NK-92 treated with Interleukin-12 subunit alpha and Interleukin-12 subunit beta, amount 100 ng/mL, for 24 hours (cell line): ENCODE results near the gene PHF2.

Experiments
- DNase-seq: peaks from one replicate; lab custom pipeline; 2025; lab: John Stamatoyannopoulos, UW

PHF2 gene

DNA sequence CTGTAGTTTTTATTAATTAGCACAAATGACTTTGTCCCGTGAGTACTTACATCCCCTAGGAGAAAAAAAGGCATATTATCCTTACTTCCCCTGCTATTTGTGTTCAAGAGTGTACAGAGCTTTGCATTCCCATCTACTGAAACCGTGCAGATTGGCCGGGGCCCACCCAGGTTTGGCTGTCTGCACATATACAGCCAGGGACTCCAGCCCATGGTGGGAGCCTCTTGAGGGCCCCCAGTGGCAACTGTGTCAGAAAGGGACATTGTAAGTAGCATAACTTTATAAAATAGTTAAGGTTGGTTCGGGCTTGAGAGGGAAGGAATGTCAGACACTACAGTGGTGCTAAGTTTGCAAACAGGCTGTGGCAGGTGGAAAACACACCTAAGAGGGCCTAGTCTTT lies 24.7 kb downstream of the PHF2 start:
- no peak for DNase-seq

DNA sequence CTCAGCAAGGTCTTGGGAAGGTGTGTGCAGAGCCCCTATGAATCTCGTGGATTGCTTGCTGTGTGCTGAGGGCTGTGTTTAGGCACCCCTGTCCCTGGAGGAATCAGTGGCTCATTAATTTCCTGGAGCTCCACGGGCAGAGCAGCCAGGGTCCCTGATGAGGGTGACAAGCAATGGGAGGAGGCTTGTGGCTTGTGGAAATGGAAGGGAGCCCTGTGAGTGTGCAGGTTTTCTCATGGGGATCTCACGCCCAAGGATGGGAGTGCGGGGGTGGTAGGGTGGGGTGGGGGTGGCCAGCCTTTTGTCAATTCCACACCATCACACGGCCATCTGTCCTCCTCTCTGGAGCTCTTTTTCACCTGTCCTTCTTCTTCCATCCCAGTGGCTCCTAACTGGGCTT lies 25.3 kb downstream of the PHF2 start:
- no peak for DNase-seq

DNA sequence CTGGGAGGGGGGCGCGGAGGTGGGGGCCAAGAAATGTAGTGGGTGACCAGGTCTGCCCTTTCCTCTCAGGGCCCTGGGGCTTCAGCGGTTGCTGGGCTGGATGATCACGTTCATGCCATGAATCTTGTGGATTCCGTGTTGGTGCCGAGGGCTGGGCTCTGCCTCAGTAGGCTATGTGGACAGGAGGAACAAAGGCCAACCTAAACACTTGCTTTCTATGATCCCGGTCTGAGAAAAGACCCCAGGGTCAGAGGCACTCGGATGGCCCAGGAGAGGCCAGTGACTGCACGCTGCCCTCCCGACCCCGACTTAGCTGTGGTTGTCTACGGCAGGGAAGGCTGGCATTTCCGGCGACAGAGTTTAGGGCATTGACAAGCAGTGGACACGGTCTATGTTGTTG lies 26.6 kb downstream of the PHF2 start:
- DNase-seq = no peak

DNA sequence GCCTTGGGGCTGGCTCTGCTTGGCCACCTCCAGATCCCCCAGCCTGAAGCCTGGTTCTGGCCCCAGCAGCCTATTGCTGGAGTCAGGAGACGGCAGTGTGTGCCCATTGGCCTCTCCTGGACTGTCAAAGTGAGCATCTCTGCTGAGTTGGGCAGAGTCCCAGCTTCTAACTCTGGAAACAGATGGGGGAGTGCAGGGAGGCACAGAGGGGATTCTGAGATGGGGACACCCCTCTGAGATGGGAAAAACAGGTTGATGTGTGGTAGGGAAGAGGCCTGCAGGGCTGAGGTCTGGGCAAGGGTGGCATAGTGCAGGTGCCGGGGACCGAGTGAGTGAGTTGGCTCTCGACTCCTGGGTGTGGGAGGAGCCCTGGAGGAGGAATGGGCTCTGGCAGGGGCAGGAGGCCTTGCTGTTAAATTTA lies 27.5 kb downstream of the PHF2 start:
- no peak for DNase-seq

DNA sequence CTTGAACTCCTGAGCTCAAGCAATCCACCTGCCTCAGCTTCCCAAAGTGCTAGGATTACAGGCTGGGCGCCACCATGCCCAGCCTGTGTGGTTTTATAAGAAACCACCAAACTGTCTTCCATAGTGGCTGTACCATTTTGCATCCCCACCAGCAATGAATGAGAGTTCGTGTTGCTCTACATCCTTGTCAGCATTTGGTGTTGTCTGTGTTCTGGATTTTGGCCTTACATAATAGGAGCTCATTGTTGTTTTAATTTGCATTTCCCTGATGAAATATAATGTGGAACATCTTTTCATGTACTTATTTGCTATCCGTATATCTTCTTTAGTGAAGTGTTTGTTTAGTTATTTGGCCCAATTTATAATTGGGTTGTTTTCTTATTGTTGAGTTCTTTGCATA lies 29.8 kb downstream of the PHF2 start:
- no peak for DNase-seq

DNA sequence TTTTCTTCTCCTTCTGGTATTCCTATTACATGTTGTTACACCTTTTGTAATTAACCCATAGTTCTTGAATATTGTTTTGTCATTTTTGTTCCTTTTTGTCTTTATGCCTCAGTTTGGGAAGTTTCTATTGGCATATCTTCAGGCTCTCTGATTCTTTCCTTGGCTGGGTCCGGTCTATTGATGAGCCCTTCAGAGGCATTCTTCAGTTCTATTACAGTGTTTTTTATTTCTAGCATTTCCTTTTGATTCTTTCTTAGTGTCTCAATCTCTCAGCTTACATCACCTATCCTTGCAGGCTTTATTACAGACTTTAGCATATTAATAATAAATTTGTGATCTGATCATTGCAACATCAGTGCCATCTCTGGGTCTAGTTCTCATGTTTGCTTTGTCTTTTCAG lies 33.8 kb downstream of the PHF2 start:
- no peak for DNase-seq

DNA sequence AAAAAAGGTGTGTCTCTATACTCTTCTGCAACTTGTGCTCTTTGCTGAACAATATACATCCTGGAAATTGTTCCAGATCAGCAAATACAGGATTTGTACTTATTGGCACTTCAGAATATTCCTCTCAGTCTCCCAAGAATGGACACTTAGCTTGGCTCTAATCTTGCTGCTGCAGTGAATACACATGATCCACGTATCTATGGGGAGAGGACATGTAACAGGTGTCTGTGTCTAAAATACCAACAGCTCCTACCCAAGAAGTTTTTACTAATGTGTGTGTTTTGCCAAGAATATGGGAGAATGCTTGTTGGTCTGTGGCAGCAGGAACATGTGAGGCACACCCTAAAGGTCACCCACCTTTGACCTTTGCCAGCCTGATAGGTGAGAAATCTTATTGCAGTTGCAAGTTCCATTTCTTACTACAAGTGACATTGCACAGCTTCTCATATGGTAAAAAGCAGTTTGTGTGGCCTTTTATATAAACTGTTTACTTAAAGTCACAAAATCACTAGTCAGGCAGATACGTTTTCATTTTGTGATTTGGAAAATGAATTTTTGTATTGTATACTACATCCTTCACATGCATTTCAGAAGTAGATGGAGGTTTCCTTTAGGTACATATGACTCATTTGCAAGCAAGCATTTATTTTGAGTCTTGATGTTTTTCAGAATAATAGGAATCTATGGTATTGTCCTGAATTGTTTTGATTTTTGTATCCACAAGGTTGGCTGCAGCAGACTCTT lies 35.8 kb downstream of the PHF2 start:
- no peak for DNase-seq

DNA sequence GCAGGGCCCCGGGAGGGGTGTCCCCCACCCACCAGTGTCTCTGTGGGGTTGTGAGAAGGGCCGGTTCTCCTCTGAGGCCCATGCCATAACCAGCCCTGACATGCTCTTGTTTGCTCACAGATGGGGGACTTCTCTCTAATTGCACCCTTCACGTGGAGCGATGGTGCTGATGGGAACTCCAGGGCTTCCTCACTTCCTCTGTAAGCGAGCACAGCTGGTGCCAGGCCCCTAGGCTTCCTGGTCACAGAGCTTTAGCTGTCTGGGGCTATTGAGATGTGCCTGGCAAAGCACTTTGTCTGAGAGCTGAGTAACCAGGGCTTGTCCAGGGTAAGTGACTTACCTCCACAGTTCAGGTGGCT lies 36.4 kb downstream of the PHF2 start:
- no peak for DNase-seq

DNA sequence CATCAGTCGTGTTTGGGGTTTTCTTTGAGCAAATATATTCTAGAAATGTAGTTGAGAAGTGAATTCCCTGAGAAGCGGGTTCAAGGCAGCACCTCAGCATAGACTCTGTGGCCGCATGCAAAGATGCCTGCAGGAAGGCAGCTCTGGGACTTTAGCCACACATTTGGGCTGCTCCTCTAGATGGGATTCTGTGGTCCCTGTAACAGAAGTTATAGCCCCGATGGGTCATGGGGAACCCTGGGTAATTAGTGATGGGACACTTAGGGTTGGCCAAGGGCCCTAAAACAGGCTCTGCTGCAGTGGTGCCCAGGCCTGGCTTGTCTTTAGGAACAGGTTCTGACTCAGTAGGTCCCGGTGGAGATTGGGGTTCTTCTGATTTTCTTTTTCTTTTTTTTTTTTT lies 36.8 kb downstream of the PHF2 start:
- DNase-seq = no peak

DNA sequence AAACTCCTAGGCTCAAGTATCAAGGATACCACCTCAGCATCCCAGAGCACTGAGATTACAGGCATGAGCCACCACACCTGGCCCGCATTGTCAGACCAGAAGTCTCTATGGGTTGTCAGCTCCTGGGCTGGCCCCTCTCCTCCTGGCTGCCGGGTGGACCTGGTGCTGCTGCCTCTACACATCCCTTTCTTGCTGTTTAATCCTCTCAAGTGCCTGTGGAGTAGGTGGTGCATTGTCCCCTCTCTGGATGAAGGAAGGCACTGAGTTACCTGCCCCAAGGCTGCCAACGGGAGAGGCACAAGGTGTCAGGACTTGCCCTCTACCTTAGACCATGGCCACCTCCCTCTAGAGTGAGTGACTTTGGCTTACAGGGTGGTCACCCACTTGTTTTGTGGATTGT lies 37.4 kb downstream of the PHF2 start:
- no peak for DNase-seq

DNA sequence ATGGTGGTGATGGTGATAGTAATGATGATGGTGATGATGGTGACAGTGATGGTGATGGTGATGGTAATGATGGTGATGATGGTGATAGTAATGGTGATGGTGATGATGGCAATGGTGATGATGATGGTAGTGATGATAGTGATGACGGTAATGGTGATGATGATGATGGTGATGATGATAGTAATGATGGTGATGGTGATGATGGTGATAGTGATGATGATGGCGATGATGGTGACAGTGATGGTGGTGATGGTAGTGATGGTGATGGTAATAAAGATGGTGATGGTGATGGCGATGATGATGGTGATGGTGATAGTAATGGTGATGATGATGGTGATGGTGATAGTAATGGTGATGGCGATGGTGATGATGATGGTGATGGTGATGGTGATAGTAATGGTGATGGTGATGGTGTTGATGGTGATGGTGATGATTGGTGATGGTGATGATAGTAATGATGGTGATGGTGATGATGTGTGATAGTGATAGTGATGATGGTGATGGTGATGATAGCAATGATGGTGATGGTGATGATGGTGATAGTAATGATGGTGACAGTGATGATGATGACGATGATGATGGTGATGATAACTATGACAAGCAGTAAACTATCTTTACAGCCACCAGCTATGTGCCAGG lies 38.6 kb downstream of the PHF2 start:
- DNase-seq = no peak

DNA sequence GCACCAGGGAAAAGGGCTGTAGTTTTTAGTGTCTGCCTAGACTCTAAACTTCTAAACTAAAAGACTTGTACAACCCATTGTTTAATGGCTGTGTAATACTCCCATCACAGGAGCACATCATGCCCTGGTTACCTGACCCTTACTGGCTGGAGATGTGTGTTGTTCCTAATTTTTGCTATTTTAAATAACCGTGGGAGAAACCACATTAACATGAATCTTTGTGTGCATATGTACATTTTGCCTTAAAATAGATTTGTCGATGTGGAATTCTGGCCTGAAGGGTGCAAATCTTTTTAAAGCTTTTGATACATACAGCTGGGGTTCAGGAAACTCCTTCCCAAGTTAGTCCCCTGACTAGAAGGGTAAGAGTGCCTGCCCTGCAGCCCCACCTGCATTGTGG lies 39.7 kb downstream of the PHF2 start:
- no peak for DNase-seq

DNA sequence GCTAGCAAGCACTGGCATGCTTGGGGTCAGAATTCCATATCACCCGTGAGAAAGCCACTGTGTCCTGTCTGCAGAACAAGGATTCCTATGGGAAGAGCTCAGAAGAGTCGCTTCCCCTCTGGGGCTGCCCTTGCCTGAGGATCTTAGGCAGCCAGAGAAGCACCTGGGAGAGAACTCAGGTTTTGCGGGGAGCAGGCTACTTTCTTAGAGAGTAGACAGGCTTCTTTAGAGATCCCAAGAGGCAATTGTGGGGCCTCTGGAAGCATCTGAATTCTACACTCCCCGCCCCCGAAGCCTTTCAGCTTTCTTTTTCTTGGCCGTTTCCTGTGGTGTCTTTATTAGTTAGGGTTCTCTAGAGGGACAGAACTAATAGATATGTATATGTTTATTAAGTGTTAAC lies 40.9 kb downstream of the PHF2 start:
- DNase-seq = no peak

DNA sequence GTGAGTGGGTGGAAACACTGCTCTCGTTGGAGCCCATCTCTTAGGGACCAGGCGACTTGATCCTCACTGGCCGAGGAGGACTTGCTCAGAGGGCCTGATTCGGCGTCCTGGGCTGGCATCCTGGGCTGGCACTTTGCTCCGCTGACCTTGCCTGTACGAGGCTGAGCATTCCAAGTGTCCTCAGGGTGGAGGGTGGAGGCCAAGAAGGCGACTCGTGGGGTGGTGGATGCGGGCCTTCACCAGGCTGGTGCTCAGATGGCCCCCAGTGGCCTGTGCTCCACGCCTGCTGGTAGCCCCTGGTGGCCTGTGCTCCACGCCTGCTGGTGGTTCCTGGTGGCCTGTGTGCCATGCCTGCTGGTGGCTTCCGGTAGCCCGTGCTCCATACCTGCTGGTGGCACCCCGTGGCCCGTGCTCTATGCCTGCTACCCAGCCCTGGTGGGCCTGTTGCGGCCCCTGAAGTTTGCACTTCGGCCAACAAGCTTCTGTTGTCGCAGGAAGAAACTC lies 42.9 kb downstream of the PHF2 start:
- no peak for DNase-seq

DNA sequence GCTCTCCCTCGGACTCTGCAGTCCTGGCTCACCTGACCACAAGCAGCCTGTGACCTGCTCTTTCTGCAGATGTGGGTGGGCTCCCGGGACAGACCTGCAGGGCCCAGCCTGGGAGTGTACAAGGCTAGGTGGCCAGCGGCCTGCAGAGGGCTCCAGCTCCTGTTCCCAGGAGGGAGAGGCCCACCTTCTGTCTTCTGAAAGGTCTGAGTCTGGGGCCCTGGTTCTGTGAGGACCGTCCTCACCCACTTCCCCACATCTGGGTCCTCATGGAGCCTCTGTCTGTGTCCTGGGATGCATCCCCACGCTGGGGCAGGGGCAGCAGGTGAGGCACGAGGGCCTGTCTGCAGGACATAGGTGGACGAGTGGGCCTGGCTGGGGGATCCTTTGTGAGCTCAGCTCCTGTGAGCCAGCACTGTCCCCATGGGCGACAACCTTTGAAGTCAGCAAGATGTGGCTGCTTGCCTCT lies 43.7 kb downstream of the PHF2 start:
- DNase-seq = no peak

DNA sequence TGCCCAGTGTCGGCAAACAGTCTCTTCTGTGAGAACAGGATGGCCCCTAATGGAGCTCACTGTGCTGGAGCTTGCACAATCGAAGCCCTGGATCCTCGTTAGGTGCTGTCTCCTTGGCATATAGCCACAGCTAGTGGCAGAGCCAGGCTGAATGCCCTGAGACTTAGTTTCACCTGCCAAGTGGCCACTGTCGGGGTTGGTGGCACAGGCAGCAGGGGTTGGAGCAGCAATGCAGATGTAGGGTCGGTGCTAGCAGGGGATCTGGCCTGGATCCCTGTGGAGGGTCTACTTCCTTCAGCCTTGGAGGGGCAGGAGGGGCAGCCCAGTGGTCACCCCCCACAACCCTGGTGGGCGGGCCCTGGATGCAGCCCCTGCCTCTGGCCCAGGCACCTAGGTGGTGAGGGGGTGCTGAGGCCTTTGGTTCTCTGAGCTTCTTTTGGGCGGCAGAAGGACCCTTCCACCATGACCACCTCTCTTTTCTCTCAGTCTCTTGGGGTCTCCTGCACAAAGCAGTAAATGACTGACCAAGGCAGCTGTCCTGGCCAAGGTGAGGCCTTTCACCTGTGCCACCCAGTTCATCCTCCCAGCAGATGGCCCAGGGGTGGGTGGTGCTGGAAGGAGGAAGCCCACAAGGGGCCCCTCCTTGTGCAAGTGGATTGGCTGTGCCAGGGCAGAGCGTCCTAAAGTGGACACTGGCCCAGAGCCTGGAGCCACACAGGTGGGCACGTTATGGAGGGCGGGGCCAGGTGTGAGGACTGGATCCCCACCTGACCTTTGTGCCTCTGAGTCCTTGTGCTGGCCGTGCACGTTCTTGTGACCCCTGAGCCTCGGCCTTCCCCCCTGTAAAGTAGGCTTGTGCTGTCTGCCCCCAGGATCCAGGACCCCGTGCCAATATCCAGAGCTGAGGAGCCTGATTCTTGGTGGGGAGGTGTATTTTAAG lies 44.8 kb downstream of the PHF2 start:
- DNase-seq = no peak

DNA sequence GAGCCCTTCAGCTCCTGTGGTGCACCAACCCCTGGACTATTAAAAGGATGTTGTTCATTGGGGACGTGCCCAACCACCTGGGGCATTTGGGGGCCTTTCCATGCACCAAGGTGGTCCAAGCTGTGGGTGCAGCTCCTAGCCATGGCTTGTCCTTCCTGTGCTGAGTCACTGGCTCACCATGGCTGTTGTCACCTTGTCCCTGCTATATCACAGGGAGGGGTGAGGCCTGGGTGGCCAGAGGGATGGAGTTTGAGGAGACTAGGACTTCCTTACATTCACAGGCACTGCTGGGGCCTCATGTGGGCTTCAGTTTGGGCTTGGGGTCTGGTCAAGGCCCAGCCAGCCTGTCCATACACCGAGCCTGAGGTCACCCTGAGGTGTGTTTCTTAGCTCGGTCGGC lies 45.5 kb downstream of the PHF2 start:
- DNase-seq = no peak

DNA sequence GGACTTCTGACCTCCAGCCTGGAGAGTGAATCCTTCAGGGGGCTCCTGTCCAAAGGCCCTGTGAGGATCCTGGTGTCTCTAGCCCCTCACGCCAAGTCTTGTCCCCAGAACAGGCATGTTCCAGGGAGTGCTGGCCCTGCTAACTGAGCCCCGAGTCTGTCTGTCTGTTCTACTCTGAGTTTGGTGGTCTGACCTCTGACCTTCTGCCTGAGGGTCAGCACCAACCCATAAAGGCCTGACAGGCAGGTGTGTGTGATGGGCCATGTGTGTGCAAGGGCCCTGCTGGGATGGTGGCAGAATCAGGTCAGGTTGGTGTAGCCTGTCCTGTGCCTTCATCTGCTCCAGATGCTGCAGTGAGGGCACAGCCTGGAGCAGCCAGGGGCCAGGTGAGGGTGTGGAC lies 46.3 kb downstream of the PHF2 start:
- DNase-seq = no peak

DNA sequence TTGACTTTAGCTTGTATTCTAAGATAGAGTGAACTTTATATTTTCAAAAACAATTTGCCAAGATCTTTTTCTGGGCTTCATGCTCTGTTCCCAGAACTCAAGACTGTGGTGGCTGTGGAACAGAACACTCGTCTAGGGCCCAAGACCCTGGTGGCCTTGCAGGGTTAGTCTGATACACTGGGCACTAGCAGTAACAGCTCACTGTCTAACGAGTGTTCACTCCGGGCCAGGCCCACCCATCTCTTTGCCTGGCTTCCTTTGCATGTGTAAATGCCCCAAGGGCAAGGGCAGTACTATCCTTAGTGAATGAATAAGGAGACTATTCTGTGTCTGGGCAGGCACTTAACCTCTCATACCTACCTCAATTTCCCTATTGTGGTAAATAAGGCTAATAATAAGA lies 47.4 kb downstream of the PHF2 start:
- DNase-seq = no peak

DNA sequence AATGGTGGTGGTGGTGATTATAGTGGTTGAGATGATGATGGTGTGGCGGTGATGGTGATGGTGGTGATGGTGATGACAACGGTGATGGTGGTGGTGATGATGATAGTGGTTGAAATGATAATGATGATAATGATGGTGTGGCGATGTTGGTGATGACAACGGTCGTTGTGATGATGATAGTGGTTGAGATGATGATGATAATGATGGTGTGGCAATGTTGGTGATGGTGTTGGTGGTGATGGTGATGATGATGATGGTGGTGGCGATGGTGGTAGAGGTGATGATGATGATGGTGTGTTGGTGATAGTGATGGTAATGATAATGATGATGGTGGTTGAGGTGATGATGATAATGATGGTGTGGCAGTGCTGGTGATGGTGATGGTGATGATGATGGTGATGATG lies 48.0 kb downstream of the PHF2 start:
- DNase-seq = no peak

DNA sequence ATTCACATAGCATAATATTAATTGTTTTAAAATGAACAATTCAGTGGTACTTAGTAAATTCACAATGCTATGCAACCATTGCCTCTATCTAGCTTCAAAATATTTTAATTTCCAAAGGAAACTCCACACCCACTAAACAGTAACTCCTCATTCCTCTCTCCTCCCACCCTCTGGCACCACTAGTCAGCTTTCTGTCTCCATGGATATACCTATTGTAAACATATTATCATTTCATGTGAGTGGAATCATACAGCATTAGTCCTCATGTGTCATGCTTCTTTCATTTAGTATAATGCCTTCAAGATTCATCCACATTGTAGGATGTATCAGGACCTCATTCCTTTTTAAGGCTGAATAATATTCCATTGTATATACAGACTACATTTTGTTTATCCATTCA lies 48.6 kb downstream of the PHF2 start:
- DNase-seq = no peak

DNA sequence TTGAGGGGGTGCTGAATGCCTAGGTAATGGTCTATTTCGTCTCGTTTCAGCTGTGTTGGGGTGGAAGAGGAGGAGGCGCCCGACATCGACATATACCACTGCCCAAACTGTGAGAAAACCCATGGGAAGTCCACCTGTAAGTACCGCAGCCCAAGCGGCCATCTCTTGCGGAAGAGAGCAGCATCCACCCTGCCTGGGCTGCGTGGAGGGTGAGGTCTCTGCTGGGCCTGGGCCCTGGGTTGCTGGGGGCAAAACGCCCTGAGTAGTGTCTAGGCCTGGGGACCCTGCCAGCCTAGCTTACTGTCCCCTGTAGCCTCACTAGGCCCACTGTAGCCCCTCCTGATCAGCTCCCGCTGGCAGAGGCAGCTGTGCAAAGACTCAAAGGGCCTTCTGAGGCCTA lies 53.5 kb downstream of the PHF2 start:
- DNase-seq = no peak
